Glutamatergic neuron (in vitro differentiated cells): ENCODE data around the gene ZNF174. TPM values are rescaled to one million over a fixed set of nuclear protein-coding genes. Genes with fewer than 3 reads are reported as not detected.

Experiments used
- DNase-seq: peaks from one replicate; pipeline ENCODE4 v3.0.0; 2022
- H3K27ac Mint-ChIP-seq: one replicate; pipeline ENCODE4 v1.8.0; 2020; ENCODE audit warnings: mild to moderate bottlenecking, mixed read lengths, inconsistent platforms; ENCODE audit not compliant: unreplicated experiment
- H3K27me3 Mint-ChIP-seq: one replicate; pipeline ENCODE4 v1.8.0; 2020; ENCODE audit warnings: mild to moderate bottlenecking, moderate library complexity, mixed read lengths, inconsistent platforms; ENCODE audit not compliant: unreplicated experiment
- H3K36me3 Mint-ChIP-seq: one replicate; pipeline ENCODE4 v1.8.0; 2020; ENCODE audit warnings: mild to moderate bottlenecking, mixed read lengths, inconsistent platforms; ENCODE audit not compliant: unreplicated experiment
- H3K4me1 Mint-ChIP-seq: one replicate; pipeline ENCODE4 v1.8.0; 2020; ENCODE audit warnings: mild to moderate bottlenecking, low read depth, mixed read lengths, inconsistent platforms; ENCODE audit not compliant: unreplicated experiment
- H3K4me3 Mint-ChIP-seq: one replicate; pipeline ENCODE4 v1.8.0; 2020; ENCODE audit warnings: mild to moderate bottlenecking, mixed read lengths, inconsistent platforms; ENCODE audit not compliant: unreplicated experiment
- H3K9me3 Mint-ChIP-seq: one replicate; pipeline ENCODE4 v1.8.0; 2020; ENCODE audit warnings: mild to moderate bottlenecking, moderate library complexity, mixed read lengths, inconsistent platforms; ENCODE audit not compliant: unreplicated experiment
- CTCF ChIP-seq: fragments of 200-600 bp; sonication (generic); IDR thresholded peaks from one replicate; pipeline ENCODE4 v1.5.0; 2021; ENCODE audit not compliant: partially characterized antibody, unreplicated experiment
- total RNA-seq: library from RNA; stranded (reverse); fragmentation: NEBNext Ultra II Directional; extraction: Animal tissue kit (Norgen Biotek cat#: 25700); gene quantifications from one replicate; pipeline ENCODE4 v1.2.1, GENCODE V29; 2021; ENCODE audit not compliant: unreplicated experiment

ZNF174 gene
- total RNA-seq, 1 donor from 2014 or later, result 16.3 TPM

- Mint-ChIP-seq H3K27ac (no peak overlapping the region), H3K4me1 (no peaks in the 10 kb centered on the region), H3K27me3 (no peaks in the 10 kb centered on the region), H3K36me3 (no peaks in the 10 kb centered on the region), H3K4me3 (no peak overlapping the region), H3K9me3 (no peaks in the 10 kb centered on the region)
- DNase-seq, result no peak
- no peak for TF ChIP-seq CTCF
Observed at GRCh38 chr16:3363793-3364192, 37.2 kb upstream of the ZNF174 start.

- Mint-ChIP-seq H3K27ac (no peak overlapping the region), H3K4me3 (no peak overlapping the region), H3K4me1 (no peaks in the 10 kb centered on the region), H3K9me3 (no peaks in the 10 kb centered on the region), H3K36me3 (no peaks in the 10 kb centered on the region), H3K27me3 (no peaks in the 10 kb centered on the region)
- DNase-seq, result no peak
- TF ChIP-seq CTCF, result no peak
Observed at GRCh38 chr16:3364774-3365427, 36.1 kb upstream of the ZNF174 start.

- Mint-ChIP-seq H3K9me3 (no peaks in the 10 kb centered on the region), H3K36me3 (no peaks in the 10 kb centered on the region), H3K4me3 (no peak overlapping the region), H3K4me1 (no peaks in the 10 kb centered on the region), H3K27ac (no peak overlapping the region), H3K27me3 (no peaks in the 10 kb centered on the region)
- no peak for TF ChIP-seq CTCF
- DNase-seq, result no peak
Observed at GRCh38 chr16:3369073-3369472, 31.9 kb upstream of the ZNF174 start.

GRCh38 chr16:3375680-3376079 lies 25.3 kb upstream of the ZNF174 start:
- no peak overlapping the region for H3K27ac Mint-ChIP-seq
- H3K4me3 Mint-ChIP-seq, result no peak overlapping the region
- peaks cover 3% of the 10 kb centered on the region for H3K27me3 Mint-ChIP-seq
- no peaks in the 10 kb centered on the region for H3K4me1 Mint-ChIP-seq
- no peak for TF ChIP-seq CTCF
- H3K36me3 Mint-ChIP-seq, result peaks cover 27% of the 10 kb centered on the region
- DNase-seq, result no peak
- H3K9me3 Mint-ChIP-seq, result peaks cover 14% of the 10 kb centered on the region

GRCh38 chr16:3377917-3378316 lies 23.1 kb upstream of the ZNF174 start:
- no peaks in the 10 kb centered on the region for H3K4me1 Mint-ChIP-seq
- H3K9me3 Mint-ChIP-seq, result peaks cover 27% of the 10 kb centered on the region
- no peak overlapping the region for H3K27ac Mint-ChIP-seq

More at GRCh38 chr16:3377917-3378316, 23.1 kb upstream of the ZNF174 start:
- TF ChIP-seq CTCF, result no peak
- no peak for DNase-seq
- Mint-ChIP-seq H3K4me3 (no peak overlapping the region), H3K27me3 (peaks cover 3% of the 10 kb centered on the region), H3K36me3 (peaks cover 47% of the 10 kb centered on the region)
